GM23248 (cell line): Measurements from ENCODE around the gene FANCE.

Experiments used
- EZH2 ChIP-seq: fragments of 200-600 bp; sonication (generic); IDR thresholded peaks from 2 replicates; pipeline ENCODE4 v1.6.1; 2018; ENCODE audit warnings: antibody characterized with exemption, mild to moderate bottlenecking; ENCODE audit not compliant: insufficient read depth, poor library complexity, severe bottlenecking
- EZH2phosphoT487 ChIP-seq: fragments of 200-600 bp; sonication (generic); IDR thresholded peaks from 2 replicates; pipeline ENCODE4 v1.6.1; 2018; ENCODE audit warnings: antibody characterized with exemption, moderate library complexity, mild to moderate bottlenecking, low read depth; ENCODE audit not compliant: insufficient read depth

DNA sequence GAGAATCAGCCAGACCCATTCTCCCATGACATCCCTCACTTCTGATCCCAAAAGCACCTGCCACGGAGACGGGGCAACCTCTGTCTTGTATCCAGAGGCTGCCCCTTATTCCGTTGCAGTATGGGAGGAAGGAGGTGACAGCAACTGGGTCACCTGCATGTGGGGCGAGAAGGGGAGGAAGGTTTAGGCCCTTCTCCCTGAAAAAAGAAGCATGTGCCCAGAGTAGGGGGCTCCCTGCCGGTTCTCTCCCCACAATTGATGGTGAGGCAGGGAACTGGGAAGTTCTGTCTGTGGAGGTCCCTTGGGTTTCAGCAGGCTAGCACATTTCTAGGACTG is 49.3 kb upstream of the FANCE start:
- no peak for TF ChIP-seq EZH2phosphoT487
- no peak for TF ChIP-seq EZH2
